Thyroid gland (tissue), 4 donors: Measurements from ENCODE around the gene ARRDC5.

ENCODE experiments used
- POLR2A ChIP-seq, 2 donors: fragments of 450-650 bp; IDR thresholded peaks; one replicate each; pipeline ENCODE4 v1.6.1; 2017; ENCODE audit warnings: antibody characterized with exemption in 2 of 2, mild to moderate bottlenecking in 2 of 2, moderate library complexity in 1 of 2
- TF ChIP-seq, protein P1 (sequence below), 6 experiments: fragments of 200-600 bp in 3 of 6; fragments of 450-650 bp in 3 of 6; sonication (generic) in 3 of 6; IDR thresholded peaks; one replicate each; pipeline ENCODE4 v1.5.1; 2016 to 2019; ENCODE audit warnings: antibody characterized with exemption in 6 of 6, mild to moderate bottlenecking in 2 of 6, inconsistent platforms in 1 of 6, moderate library complexity in 1 of 6

DNA sequence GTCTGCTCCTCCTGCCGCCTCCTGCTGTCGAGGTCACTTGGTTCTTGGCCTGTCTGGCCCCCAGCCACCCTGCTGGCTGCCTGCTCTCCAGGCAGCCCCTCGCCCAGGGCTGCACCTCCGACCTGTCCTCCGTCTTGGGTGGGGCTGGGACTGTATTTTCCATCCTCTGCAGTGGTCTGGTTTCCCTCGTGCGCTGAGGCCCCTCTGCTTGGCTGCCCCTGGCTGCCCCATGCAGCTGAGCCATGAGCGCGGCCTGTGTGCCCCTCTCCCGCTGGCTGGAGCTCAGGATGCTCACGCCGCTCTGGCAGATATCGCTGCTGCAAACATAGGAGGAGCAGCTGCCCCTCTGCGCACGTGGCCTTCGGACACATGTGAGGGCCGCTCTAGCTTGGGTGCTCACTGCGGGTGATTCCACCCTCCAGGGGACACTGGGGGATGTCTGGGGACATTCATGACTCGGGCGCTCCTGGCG, 20.6 kb upstream of the ARRDC5 start:
- TF ChIP-seq, protein P1, sequence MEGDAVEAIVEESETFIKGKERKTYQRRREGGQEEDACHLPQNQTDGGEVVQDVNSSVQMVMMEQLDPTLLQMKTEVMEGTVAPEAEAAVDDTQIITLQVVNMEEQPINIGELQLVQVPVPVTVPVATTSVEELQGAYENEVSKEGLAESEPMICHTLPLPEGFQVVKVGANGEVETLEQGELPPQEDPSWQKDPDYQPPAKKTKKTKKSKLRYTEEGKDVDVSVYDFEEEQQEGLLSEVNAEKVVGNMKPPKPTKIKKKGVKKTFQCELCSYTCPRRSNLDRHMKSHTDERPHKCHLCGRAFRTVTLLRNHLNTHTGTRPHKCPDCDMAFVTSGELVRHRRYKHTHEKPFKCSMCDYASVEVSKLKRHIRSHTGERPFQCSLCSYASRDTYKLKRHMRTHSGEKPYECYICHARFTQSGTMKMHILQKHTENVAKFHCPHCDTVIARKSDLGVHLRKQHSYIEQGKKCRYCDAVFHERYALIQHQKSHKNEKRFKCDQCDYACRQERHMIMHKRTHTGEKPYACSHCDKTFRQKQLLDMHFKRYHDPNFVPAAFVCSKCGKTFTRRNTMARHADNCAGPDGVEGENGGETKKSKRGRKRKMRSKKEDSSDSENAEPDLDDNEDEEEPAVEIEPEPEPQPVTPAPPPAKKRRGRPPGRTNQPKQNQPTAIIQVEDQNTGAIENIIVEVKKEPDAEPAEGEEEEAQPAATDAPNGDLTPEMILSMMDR (IDR thresholded peaks at IDR 0.05), result no peak
- TF ChIP-seq POLR2A (IDR thresholded peaks at IDR 0.05), result no peak
